Measurements from ENCODE around the gene NPM3. TPM values are rescaled to one million over a fixed set of nuclear protein-coding genes. Genes with fewer than 3 reads are reported as not detected.

Gene NPM3
- total and polyA plus RNA-seq, 12 donors: 14.7 to 51.5 (median 31.0) TPM

DNA sequence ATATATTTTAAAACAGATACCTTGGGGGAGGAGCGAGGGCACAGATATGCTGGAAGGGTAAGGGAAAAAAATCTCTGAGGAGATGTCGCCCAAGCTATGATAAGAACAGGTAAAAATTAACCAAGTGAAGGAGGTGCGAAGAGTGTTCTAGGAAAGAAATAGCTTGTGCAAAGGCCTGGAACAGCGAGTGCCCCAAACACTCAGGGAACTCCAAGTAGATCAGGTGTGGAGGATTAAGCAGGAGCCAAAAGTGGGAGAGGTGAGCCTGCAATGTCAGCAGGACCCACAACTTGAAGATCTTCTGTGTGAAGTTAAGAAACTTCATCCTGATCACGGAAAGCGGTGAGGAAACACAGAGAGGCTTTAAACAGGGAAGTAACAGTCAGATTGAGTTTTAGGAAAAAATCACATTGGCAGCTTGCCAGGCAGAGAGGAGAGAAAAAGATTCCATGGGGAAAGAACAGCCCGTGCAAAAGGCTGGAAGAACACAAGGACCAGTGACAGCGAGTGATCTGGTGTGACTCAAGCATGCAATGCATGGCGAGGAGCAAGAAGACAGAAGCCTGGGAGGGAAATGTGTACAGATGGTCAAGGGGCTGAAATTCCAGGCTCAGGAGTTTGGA lies 38.1 kb downstream of the NPM3 start:
- Histone ChIP-seq H3K4me3 (no peak overlapping the region), H3K9me3 (replicated peaks in 1 of 3) (no peaks in the 10 kb centered on the region), H3K4me1 (replicated peaks in 1 of 2) (no peaks in the 10 kb centered on the region), H3K27me3 (no peaks in the 10 kb centered on the region), H3K36me3 (replicated peaks in 1 of 2) (no peaks in the 10 kb centered on the region), H3K27ac (no peak overlapping the region)
- intact Hi-C loops (cut with DNase I): no loop called here
- 75 to 79% (median 76%) methylated on average over 9 of the region's 9 CpGs for WGBS, 4 donors
- DNase-seq: no peak
- TF ChIP-seq CTCF (IDR thresholded peaks at IDR 0.05): no peak
- TF ChIP-seq POLR2A (IDR thresholded peaks at IDR 0.05): no peak

DNA sequence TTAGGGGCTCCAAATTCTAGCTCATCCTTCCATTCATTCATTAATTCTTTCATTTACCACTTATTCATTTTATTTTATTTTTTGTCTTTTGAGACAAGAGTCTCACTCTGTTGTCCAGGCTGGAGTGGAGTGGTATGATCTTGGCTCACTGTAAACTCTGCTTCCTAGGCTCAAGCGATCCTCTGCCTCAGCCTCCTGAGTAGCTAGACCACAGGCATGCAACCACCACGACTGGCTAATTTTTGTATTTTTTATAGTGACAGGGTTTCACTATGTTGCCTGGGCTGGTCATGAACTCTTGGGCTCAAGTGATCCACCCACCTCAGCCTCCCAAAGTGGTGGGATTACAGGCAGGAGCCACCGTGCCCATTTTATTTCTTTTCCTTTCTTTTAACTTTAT lies 39.0 kb downstream of the NPM3 start:
- Histone ChIP-seq H3K36me3 (replicated peaks in 1 of 2) (no peaks in the 10 kb centered on the region), H3K27me3 (no peaks in the 10 kb centered on the region), H3K4me3 (no peak overlapping the region), H3K27ac (no peak overlapping the region), H3K4me1 (replicated peaks in 1 of 2) (no peaks in the 10 kb centered on the region), H3K9me3 (replicated peaks in 1 of 3) (no peaks in the 10 kb centered on the region)
- TF ChIP-seq POLR2A (IDR thresholded peaks at IDR 0.05): no peak
- TF ChIP-seq CTCF (IDR thresholded peaks at IDR 0.05): no peak
- intact Hi-C loops (cut with DNase I): no loop called here
- WGBS, 4 donors: 70 to 80% (median 77%) methylated on average over 3 of the region's 3 CpGs
- DNase-seq: no peak

- no peak for TF ChIP-seq POLR2A (IDR thresholded peaks at IDR 0.05)
- no peak for TF ChIP-seq CTCF (IDR thresholded peaks at IDR 0.05)
- intact Hi-C loops (cut with DNase I): no loop called here
- H3K27ac ChIP-seq: no peak overlapping the region
Measured at GRCh38 chr10:101741938-101742337, 41.3 kb downstream of the NPM3 start.

GRCh38 chr10:101736666-101737065 lies 46.6 kb downstream of the NPM3 start:
- H3K4me1 ChIP-seq (replicated peaks in 1 of 2): no peaks in the 10 kb centered on the region
- 68 to 91% (median 76%) methylated on average over 3 of the region's 3 CpGs for WGBS, 4 donors
- H3K27ac ChIP-seq: no peak overlapping the region
- H3K9me3 ChIP-seq (replicated peaks in 1 of 3): no peaks in the 10 kb centered on the region
- H3K4me3 ChIP-seq: no peak overlapping the region
- TF ChIP-seq POLR2A (IDR thresholded peaks at IDR 0.05) (no peak), CTCF (IDR thresholded peaks at IDR 0.05) (no peak)
- no peak for DNase-seq
- H3K36me3 ChIP-seq (replicated peaks in 1 of 2): no peaks in the 10 kb centered on the region
- H3K27me3 ChIP-seq: no peaks in the 10 kb centered on the region
- intact Hi-C loops (cut with DNase I): no loop called here

More at GRCh38 chr10:101741938-101742337, 41.3 kb downstream of the NPM3 start:
- Histone ChIP-seq H3K36me3 (replicated peaks in 1 of 2) (no peaks in the 10 kb centered on the region), H3K27me3 (no peaks in the 10 kb centered on the region), H3K4me1 (replicated peaks in 1 of 2) (no peaks in the 10 kb centered on the region), H3K9me3 (replicated peaks in 1 of 3) (no peaks in the 10 kb centered on the region), H3K4me3 (no peak overlapping the region)
- 46 to 48% (median 47%) methylated on average over 2 of the region's 2 CpGs for WGBS, 4 donors
- no peak for DNase-seq
